ENCODE results near the gene FANCE.
"Not testable (repeated sequence)": the region's sequence is repeated elsewhere in the genome, so short reads cannot be mapped to it uniquely, and the experiment has no call there.

The FANCE gene

GRCh38 chr6:35496841-35497570 is 44.9 kb downstream of the FANCE start, which contains the start of gene TEAD3:
TSS of gene TEAD3 (minus strand) at chr6:35497079.
- DNase-seq (ENCODE audit: low read depth, low spot score), result no peak

- DNase-seq (ENCODE audit: low read depth, low spot score), result no peak
These were observed 45.7 kb downstream of the FANCE start for GRCh38 chr6:35497571-35498421.

- DNase-seq (ENCODE audit: low read depth, low spot score), result no peak
These were observed 46.4 kb downstream of the FANCE start for GRCh38 chr6:35498422-35499067.

- DNase-seq (ENCODE audit: low read depth, low spot score), result no peak
These were observed 47.2 kb downstream of the FANCE start for GRCh38 chr6:35499372-35499771.

- DNase-seq (ENCODE audit: low read depth, low spot score), result no peak
These were observed 48.6 kb downstream of the FANCE start for GRCh38 chr6:35500782-35501181.

- DNase-seq (ENCODE audit: low read depth, low spot score), result no peak
These were observed 49.6 kb downstream of the FANCE start for GRCh38 chr6:35501784-35502183.

- DNase-seq (ENCODE audit: low read depth, low spot score), result no peak
These were observed 51.4 kb downstream of the FANCE start for GRCh38 chr6:35503534-35503933.

- DNase-seq (ENCODE audit: low read depth, low spot score), result no peak
These were observed 53.9 kb downstream of the FANCE start for GRCh38 chr6:35505999-35506412.

GRCh38 chr6:35506536-35506935 is 54.4 kb downstream of the FANCE start:
- DNase-seq (ENCODE audit: low read depth, low spot score), result no peak

GRCh38 chr6:35507221-35507620 is 55.1 kb downstream of the FANCE start:
- no peak for DNase-seq (ENCODE audit: low read depth, low spot score)

- DNase-seq (ENCODE audit: low read depth, low spot score), result no peak
These were observed 55.9 kb downstream of the FANCE start for GRCh38 chr6:35508027-35508426.

GRCh38 chr6:35508542-35508941 is 56.4 kb downstream of the FANCE start:
- no peak for DNase-seq (ENCODE audit: low read depth, low spot score)

GRCh38 chr6:35510916-35511561 is 58.9 kb downstream of the FANCE start:
- DNase-seq (ENCODE audit: low read depth, low spot score), result no peak

- no peak for DNase-seq (ENCODE audit: low read depth, low spot score)
These were observed 59.4 kb downstream of the FANCE start for GRCh38 chr6:35511562-35511941.

GRCh38 chr6:35512006-35512405 is 59.9 kb downstream of the FANCE start:
- DNase-seq (ENCODE audit: low read depth, low spot score), result no peak

GRCh38 chr6:35512740-35513139 is 60.6 kb downstream of the FANCE start, which contains the start of gene TULP1:
TSS of gene TULP1 (minus strand) at chr6:35512896. CDS start at chr6:35512858, 38 bp downstream.
- no peak for DNase-seq (ENCODE audit: low read depth, low spot score)

- no peak for DNase-seq (ENCODE audit: low read depth, low spot score)
These were observed 62.4 kb downstream of the FANCE start for GRCh38 chr6:35514587-35514986.

GRCh38 chr6:35515939-35516338 is 63.8 kb downstream of the FANCE start:
- not testable (repeated sequence) for DNase-seq (ENCODE audit: low read depth, low spot score)
